NCI-H2196 treated with DMSO at 0.1 percent for 48 hours (cell line): ENCODE data around the gene NMRAL1.
A peak's percentile ranks its signal among the peaks of the same experiment; 100 is the strongest.

Experiments used
- DNase-seq: peaks from one replicate; lab custom pipeline; 2025; ENCODE audit not compliant: unreplicated experiment; lab: John Stamatoyannopoulos, UW

The NMRAL1 gene

GRCh38 chr16:4426722-4427372 lies 47.6 kb downstream of the NMRAL1 start:
- no peak for DNase-seq

GRCh38 chr16:4426021-4426684 lies 48.3 kb downstream of the NMRAL1 start:
- DNase-seq: no peak

- peak; percentile 96 for DNase-seq
These were observed 48.9 kb downstream of the NMRAL1 start, which contains the start of gene DNAJA3 for GRCh38 chr16:4425378-4426020. TSS of gene DNAJA3 (plus strand) at chr16:4425868. CDS start at chr16:4425882, 14 bp downstream.

GRCh38 chr16:4420505-4421105 lies 53.8 kb downstream of the NMRAL1 start:
- no peak for DNase-seq

- DNase-seq: no peak
These were observed 54.9 kb downstream of the NMRAL1 start for GRCh38 chr16:4419402-4419959.

GRCh38 chr16:4416200-4417032 lies 58.0 kb downstream of the NMRAL1 start, which contains the start of gene CORO7:
TSS of gene CORO7 (minus strand) at chr16:4416596. CDS start at chr16:4416518, 78 bp downstream.
- peak; percentile 92 for DNase-seq

- DNase-seq: no peak
These were observed 58.8 kb downstream of the NMRAL1 start for GRCh38 chr16:4415538-4416199.

GRCh38 chr16:4414187-4414917 lies 60.1 kb downstream of the NMRAL1 start:
- peak; percentile 57 for DNase-seq

- DNase-seq: no peak
These were observed 61.6 kb downstream of the NMRAL1 start for GRCh38 chr16:4412854-4413253.

GRCh38 chr16:4412159-4412558 lies 62.3 kb downstream of the NMRAL1 start:
- DNase-seq: no peak
